ENCODE results near the gene CHCHD6. TPM values are rescaled to one million over a fixed set of nuclear protein-coding genes. Genes with fewer than 3 reads are reported as not detected.

CHCHD6 gene
- total and polyA plus RNA-seq, 2 of the 4 experiments (the other 2 are of a cell fraction) = 18.8 to 28.9 TPM

- H3K23ac ChIP-seq (ENCODE audit: low read depth, low read length) = no peak overlapping the region
- H2BK120ac ChIP-seq (ENCODE audit: low read depth, low read length) = no peak overlapping the region
- H2BK20ac ChIP-seq (ENCODE audit: low read depth, low read length) = no peak overlapping the region
- no peak overlapping the region for H3K9ac ChIP-seq (ENCODE audit: low read depth, low read length)
- DNase-seq = no peak
- dilution Hi-C loops (cut with HindIII; ENCODE audit: low sequenced_read_pairs, unreplicated experiment) = no loop called here
- no peaks in the 10 kb centered on the region for H3K79me1 ChIP-seq (ENCODE audit: low read depth in 1 of 2, low read length in 2 of 2)
- CTCF ChIA-PET = no interaction called here
- no peak overlapping the region for H2AFZ ChIP-seq (replicated peaks; ENCODE audit: low read length, poor library complexity)
- WGBS, 2 experiments (ENCODE audit: extremely low coverage in 2 of 2, insufficient read length in 1 of 2) = 89% methylated on average over 4 of the region's 15 CpGs; no CpG with 5 or more reads in 1 of the 2 experiments
- intact Hi-C loops (cut with micrococcal nuclease) = no loop called here
- no peak overlapping the region for H2AK5ac ChIP-seq (ENCODE audit: low read depth, low read length)
- POLR2A ChIA-PET (ENCODE audit: unreplicated experiment) = no interaction called here
- H3K14ac ChIP-seq (replicated peaks; ENCODE audit: low read depth, low read length) = no peak overlapping the region
- H2BK15ac ChIP-seq (ENCODE audit: low read depth, low read length) = no peak overlapping the region
- no peak overlapping the region for H3K27ac ChIP-seq (ENCODE audit: insufficient read depth, low read length)
- no peak for ATAC-seq (ENCODE audit: low read depth)
- no peaks in the 10 kb centered on the region for H3K9me1 ChIP-seq (ENCODE audit: insufficient read depth, low read length)
- no peaks in the 10 kb centered on the region for H3K36me3 ChIP-seq (ENCODE audit: control insufficient read depth, insufficient read depth, low read length)
- H3K9me3 ChIP-seq (ENCODE audit: control insufficient read depth, insufficient read depth, low read length) = no peaks in the 10 kb centered on the region
- no peak overlapping the region for H3K56ac ChIP-seq (ENCODE audit: extremely low read depth, insufficient read depth, low read length)
- in situ Hi-C loops (cut with MboI; ENCODE audit: low sequenced_read_pairs) = no loop called here
- H2AK9ac ChIP-seq (replicated peaks; ENCODE audit: low read depth, low read length, poor library complexity) = no peak overlapping the region
- no peak overlapping the region for H3K4me3 ChIP-seq (ENCODE audit: insufficient read depth, low read depth, low read length)
- H4K5ac ChIP-seq (ENCODE audit: low read depth, low read length) = no peak overlapping the region
- H3K18ac ChIP-seq (ENCODE audit: low read depth, low read length) = no peak overlapping the region
- H3K4ac ChIP-seq (ENCODE audit: low read depth, low read length) = no peak overlapping the region
- H2BK5ac ChIP-seq (ENCODE audit: low read depth, low read length, poor library complexity, severe bottlenecking) = no peak overlapping the region
- H3K4me1 ChIP-seq (ENCODE audit: control insufficient read depth, insufficient read depth, low read length) = peaks cover 2% of the 10 kb centered on the region; the same call in 1 of the 2 replicates
- no peak overlapping the region for H3K4me2 ChIP-seq (ENCODE audit: low read depth, low read length)
- peaks cover 56% of the 10 kb centered on the region for H3K27me3 ChIP-seq (ENCODE audit: control insufficient read depth, insufficient read depth, low read length)
- H4K20me1 ChIP-seq (ENCODE audit: insufficient read depth, low read length) = no peaks in the 10 kb centered on the region
- no peak overlapping the region for H4K91ac ChIP-seq (ENCODE audit: insufficient read depth, low read depth, low read length)
- no TSS peak for BruUV-seq (replicated peaks)
- no peak overlapping the region for H4K8ac ChIP-seq (ENCODE audit: low read depth in 2 of 2, low read length in 2 of 2)
- TF ChIP-seq POLR2A (IDR thresholded peaks at IDR 0.05; ENCODE audit: low read depth, low read length) (no peak), RAD21 (IDR thresholded peaks at IDR 0.05; ENCODE audit: low read length) (no peak), RFX5 (IDR thresholded peaks at IDR 0.05; ENCODE audit: low read depth, low read length) (no peak), SMC3 (IDR thresholded peaks at IDR 0.05; ENCODE audit: low read depth, low read length) (no peak), CEBPB (IDR thresholded peaks at IDR 0.05; ENCODE audit: low read depth, low read length) (no peak), FOS (IDR thresholded peaks at IDR 0.05; ENCODE audit: low read depth, low read length) (no peak), RCOR1 (IDR thresholded peaks at IDR 0.05; ENCODE audit: insufficient replicate concordance, low read length) (no peak), USF2 (IDR thresholded peaks at IDR 0.05; ENCODE audit: low read depth, low read length) (no peak), CHD1 (IDR thresholded peaks at IDR 0.05; ENCODE audit: low read depth, low read length) (no peak), MAFK (IDR thresholded peaks at IDR 0.05; ENCODE audit: low read depth, low read length) (no peak), BHLHE40 (IDR thresholded peaks at IDR 0.05; ENCODE audit: low read depth, low read length) (no peak), MAZ (IDR thresholded peaks at IDR 0.05; ENCODE audit: borderline replicate concordance, low read depth, low read length) (no peak), MXI1 (IDR thresholded peaks at IDR 0.05; ENCODE audit: borderline replicate concordance, low read depth, low read length) (no peak)
- TF ChIP-seq, protein P1, sequence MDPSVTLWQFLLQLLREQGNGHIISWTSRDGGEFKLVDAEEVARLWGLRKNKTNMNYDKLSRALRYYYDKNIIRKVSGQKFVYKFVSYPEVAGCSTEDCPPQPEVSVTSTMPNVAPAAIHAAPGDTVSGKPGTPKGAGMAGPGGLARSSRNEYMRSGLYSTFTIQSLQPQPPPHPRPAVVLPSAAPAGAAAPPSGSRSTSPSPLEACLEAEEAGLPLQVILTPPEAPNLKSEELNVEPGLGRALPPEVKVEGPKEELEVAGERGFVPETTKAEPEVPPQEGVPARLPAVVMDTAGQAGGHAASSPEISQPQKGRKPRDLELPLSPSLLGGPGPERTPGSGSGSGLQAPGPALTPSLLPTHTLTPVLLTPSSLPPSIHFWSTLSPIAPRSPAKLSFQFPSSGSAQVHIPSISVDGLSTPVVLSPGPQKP (IDR thresholded peaks at IDR 0.05; ENCODE audit: borderline replicate concordance, low read depth, low read length) = no peak
- TF ChIP-seq, protein P2, sequence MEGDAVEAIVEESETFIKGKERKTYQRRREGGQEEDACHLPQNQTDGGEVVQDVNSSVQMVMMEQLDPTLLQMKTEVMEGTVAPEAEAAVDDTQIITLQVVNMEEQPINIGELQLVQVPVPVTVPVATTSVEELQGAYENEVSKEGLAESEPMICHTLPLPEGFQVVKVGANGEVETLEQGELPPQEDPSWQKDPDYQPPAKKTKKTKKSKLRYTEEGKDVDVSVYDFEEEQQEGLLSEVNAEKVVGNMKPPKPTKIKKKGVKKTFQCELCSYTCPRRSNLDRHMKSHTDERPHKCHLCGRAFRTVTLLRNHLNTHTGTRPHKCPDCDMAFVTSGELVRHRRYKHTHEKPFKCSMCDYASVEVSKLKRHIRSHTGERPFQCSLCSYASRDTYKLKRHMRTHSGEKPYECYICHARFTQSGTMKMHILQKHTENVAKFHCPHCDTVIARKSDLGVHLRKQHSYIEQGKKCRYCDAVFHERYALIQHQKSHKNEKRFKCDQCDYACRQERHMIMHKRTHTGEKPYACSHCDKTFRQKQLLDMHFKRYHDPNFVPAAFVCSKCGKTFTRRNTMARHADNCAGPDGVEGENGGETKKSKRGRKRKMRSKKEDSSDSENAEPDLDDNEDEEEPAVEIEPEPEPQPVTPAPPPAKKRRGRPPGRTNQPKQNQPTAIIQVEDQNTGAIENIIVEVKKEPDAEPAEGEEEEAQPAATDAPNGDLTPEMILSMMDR (conservative IDR thresholded peaks at IDR 0.05; ENCODE audit: low read depth, low read length) = no peak
Measured at GRCh38 chr3:126666658-126667528, 37.1 kb upstream of the CHCHD6 start.

Data from IMR-90 (cell line).